ENCODE measurements around the gene ZBTB33.

The ZBTB33 gene

DNA sequence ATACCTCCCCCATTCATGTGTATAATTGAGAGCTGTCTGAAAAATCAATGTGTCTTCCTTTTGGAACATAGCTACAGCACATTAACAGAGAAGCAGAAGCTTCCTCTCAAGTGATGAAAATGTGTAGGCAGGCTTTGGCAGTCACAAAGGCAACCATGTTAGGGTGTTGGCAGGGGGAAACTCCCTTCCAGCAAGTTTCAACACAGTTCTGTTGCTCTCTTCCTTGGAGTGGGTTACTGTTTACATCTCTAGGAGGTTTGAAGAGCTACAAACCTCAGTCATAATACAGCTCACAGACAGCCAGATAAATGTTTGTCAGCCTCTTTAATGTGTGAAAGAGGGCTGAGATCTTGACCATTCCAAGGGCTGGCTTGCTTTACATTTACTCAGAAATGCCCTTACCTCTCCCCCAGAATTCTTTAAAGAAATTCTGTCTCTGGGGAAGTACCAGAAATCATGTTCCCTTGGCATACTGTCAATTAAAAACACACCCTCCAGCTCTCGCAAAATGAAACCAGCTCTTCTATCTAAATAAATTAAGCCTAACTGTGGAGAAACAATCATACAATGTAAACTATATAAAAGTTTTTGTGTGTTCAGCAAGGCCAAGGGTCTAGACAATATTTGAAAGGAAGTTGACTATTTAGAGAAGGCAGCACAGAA, 18.9 kb downstream of the ZBTB33 start:
- no peak for DNase-seq

DNA sequence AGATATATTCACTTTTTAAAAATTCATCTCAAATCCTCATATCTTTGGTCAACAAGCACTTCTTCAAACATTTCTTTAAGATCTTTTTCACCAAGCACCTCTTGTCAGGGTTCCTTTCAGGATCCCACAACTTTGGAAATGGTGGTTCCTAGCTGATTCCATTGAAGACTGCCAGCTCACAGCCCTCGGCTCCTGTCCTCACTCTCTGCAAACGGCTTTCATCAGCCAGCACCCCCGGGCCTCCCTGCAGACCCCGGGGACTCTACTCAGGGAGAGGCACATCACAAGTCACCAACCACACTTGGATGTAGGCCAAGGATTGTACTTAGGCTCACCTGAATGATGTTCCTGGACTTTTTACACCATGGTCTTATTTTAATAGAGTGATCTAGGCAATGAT, 20.0 kb downstream of the ZBTB33 start:
- no peak for DNase-seq

DNA sequence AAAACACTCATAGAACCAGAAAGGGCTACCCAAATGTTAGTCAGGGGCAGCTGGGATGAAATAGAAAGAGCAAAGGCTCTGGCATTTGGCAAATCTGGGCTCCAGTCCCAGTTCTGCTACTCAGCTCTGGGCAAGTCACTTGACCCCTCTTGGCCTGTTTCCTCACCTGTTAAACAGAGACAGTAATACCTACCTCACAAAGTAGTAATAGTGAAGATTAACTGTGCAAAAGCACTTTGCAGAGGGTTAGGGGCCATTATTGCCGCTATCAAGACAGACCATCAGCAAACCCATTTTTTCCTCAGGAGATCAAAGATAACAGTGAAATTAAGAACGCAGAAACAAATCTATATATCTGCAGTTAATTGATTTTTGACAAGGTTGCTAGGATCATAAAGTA, 20.6 kb downstream of the ZBTB33 start:
- no peak for DNase-seq

DNA sequence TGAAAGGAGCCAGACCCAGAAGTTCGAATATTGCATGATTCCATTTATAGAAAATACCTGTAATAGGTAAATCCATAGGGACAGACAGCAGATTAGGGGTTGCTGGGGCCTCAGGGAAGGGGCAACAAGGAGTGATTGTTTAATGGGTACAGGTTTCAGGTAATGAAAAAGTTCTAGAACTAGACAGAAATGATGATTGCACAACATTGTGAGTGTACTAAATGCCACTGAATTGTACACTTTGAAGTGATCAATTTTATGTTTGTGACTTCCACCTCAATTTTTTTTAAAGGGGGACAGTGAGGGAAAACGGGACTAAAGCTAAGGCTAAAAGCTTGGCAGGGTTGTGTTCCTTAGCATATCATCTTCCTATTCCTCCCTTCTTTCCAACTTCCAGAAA, 23.5 kb downstream of the ZBTB33 start:
- DNase-seq: no peak

DNA sequence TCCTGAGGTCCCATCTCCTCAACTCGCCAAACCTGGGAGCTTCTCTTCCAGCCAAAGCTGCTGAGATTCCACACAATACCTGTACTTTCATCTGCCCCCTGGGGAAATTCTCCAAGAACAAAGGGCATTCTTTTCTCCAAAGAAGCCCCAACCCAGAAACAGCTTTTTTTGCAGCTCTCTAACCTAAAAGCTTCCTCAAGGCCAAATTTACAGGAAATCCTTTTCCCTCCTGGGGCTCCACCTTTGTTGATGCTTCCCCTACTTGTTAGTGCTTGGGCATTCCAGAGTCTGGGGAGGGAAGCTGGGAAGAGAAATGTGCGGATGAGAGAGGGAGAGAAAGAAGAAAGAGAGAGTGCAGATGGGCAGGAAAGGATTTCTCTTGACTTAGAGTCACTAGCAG, 24.3 kb downstream of the ZBTB33 start:
- DNase-seq: no peak

DNA sequence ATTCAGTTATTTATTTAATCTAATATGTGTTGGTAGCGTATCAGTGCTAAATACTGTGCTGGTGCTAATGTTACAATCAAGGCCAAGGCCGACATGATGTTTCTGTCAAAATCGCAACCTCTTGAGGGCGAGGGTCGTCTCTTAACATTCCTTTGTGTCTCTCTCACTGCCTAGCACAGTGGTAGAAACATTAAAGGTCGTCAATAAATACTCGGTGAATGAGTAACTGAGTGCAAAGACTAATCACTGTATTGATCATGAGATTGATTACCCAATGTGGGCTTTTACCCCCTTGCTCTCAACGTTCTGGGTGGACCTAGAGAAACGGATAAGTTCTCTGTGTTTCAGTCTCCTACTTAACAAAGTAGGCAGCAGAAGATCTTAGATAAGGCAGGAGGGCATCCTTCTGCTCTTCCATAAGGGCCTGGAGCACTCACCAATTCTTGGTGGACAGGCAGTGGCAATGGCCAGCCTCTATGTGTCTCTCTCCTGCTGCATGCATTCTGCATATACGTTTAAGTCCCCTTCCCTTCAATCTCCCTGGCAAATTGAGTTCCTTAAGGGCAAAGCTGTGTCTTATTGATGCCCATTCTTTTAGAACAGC, 30.5 kb downstream of the ZBTB33 start:
- no peak for DNase-seq

DNA sequence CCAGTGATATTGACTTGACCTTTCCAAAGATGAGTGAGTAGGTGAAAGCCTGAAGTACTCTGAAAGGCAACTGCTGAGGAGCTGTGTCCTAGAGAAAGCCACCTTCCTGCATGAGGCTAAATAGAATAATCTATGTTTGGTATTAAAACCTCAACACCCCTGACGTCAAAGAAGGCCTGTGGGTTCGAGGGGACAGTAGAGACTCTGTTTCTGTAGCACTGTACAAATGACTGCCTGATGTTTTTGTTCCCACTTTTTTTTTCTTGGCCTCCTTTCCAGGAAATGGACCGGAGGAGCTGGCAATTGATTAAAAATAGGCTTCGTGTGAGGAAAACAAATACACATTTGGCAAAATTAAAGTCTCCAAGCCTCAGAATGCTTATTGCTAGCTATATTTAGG, 31.1 kb downstream of the ZBTB33 start:
- no peak for DNase-seq

DNA sequence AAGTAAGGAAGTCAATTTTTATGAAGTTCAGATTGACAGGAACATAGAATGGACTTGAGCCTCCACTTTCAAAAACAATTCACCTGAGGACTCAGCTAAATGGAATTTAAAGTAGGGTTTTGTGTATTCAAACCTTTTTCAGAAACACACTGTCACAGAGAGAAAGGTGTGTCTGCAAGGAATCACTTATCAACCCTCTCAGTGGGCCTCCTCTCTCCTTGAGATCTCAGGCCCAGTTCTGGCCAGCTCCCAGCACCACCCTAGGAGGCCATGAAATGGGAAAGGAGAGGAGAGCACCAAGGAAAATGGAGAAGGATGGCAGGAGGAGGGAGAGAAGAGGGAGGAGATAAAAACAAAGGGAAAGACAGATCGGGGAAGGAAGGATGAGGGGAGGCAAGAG, 32.1 kb downstream of the ZBTB33 start:
- DNase-seq: no peak

DNA sequence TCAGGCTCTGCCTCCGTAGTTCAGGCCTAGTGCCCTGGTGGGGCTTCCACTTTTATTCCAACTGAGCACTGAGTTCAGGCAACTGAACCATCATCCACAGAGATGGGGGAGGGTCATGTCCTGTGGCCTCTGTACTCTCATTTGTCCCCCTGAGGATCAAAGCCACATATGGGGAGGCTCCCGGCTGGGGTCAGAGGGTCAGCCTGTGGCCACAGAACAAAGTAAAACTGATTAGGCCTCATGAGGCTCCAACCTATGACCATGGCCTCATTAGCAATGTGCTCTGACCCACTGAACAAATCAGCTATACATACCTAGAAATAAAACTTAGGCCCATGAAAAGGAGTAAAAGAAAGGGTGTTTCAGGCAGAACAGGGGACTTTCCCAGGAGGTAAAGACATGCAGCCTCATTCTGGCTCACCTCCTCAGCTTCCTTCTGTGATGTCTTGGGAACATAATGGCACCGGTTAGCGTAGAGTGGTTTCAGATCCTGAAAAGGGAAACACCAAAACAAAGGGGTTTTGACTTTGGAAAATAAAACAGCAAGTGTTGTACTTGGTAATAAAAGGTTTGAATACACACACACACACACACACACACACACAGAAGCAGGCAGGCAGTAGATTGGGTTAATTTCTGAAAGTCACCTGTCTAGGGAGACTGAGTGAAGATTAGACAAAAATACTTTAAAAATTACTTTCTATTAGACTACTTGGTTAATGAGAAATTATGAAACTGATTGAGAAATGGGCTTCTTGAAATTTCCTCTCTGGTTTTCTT, 36.3 kb downstream of the ZBTB33 start:
- no peak for DNase-seq

DNA sequence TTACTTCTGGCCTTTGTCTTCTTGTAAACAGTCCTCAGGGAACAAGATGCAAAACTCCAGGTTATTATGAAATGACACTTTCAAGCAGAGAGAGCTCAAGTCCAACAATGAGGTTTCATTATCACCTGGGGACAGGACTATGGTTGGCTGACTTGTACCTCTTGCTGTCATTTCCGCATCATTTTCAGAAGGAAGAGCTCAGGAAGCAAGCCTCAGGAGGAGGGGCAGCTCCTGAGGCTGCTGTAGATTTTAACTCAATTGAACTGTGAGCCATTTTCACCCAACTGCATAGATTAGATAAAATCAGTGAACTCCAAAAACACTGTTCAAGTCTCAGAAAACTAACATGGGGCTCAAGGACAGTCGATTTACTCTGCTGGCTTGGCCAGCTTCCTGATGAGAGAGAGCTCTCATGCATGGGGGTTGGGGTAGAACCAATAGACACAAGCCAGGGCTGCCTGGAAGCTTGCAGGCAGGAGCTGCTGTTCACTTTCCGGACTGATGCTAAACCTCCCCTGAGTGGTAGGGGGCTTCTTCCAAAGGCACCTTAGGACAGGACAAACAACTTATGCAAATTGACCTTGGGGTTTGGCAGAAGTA, 37.0 kb downstream of the ZBTB33 start:
- no peak for DNase-seq

DNA sequence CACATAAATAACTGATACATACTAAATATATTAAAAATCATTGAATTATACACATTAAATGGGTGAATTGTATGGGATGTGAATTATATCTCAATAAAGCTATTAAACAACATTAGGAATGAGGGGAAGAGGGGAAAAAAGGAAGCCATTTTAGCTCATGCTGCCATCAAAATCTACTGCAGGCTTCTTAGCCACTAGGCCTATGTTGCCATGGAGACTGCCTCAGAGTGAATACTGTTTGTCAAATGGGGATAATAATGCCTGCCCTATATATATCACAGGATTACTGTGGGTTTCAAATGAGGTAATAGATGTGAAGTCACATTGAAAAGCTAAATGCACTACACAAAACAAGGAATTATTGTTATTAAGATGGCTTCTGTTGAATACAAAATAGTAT, 39.5 kb downstream of the ZBTB33 start:
- no peak for DNase-seq

DNA sequence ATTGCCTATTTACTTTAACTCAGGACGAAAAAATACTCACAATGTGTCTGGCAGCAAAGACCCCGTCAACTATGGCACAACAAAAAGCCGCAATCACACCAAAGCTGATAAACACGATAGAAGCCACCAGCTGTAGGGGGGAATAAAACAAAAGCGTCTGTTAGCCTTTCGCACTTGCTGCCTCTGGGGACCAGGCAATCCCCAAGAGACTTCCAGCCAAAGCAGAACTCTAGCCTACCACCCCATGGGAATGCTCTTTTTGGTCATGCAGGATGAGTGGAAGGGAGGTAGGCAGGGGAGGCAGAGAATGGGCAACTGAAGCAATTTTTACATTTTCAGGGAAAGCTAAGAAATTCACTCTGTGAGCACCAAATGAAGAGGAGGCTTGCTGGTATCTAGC, 40.6 kb downstream of the ZBTB33 start:
- no peak for DNase-seq

DNA sequence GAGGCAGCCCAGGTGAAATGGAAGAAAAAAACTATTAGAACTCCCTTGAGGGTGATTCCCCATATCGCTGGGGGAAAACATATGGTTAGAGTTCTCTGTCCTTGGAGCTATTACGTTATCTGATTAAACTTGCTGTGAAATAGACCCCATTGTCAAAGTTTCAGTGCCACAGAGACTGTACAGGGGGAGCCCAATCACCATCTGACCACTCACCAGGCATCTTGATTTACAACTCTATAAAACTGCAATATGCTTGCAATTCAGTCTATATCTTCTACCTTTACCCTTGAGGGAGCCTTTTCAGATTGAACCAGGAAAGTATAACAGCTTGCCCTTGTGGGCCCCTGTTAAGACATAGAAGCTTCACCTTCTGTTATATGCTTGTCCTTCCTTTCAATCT, 42.4 kb downstream of the ZBTB33 start:
- no peak for DNase-seq

DNA sequence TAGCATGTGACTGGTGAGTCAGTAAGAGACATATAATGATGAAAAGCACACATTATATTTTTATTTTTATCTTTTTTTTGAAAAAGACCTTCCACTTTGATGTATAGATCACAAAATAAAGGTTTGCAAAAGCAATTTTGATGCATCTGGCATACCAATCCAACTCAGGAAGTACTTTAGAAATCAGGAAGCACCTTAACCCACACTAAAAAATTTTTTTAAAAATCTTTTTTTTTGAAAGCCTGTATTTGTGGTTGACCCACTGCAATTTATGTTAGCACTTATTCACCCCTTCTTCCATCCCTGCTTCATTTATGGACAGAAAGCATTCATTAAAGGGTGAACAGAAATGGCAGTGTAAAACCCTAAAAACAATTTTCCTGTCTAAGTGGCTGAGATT, 44.0 kb downstream of the ZBTB33 start:
- no peak for DNase-seq

DNA sequence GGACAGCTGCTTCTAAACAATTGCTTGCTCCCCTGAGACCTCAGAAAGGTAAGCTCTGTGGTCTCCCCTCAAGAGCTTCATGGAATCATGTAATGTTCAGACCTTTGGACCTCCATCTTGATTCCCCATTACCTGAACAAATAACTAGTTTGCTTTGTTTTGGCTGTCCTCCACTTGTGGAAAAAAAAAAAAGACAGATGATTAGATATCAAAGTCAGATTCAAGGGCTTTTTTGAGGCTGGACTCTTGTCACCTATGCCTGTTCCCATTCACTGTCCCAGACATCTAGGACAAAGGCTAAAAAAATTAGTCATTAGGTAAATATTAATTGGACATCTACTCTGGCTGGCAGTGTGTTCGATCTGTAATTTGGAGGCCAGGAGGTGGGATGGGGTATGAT, 47.3 kb downstream of the ZBTB33 start:
- no peak for DNase-seq

DNA sequence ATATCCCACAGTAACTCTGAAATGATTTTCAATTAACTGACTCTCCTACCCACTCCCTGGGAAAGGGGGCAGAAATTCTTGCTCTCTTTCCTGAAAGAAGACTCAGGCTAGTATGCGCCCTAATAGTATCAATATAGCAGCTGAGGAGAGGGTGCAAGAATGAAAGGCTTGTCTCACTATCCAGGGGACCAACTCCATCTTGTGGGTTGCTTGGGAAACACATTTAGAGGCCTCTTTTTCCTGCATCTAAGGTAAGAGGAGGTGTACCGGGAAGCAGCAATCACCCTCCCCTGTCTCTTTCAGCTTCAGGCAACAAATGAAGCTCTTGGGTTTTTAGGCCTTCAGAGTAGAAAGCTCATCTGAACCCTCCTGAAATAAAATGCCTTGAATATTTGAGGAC, 49.3 kb downstream of the ZBTB33 start:
- no peak for DNase-seq

DNA sequence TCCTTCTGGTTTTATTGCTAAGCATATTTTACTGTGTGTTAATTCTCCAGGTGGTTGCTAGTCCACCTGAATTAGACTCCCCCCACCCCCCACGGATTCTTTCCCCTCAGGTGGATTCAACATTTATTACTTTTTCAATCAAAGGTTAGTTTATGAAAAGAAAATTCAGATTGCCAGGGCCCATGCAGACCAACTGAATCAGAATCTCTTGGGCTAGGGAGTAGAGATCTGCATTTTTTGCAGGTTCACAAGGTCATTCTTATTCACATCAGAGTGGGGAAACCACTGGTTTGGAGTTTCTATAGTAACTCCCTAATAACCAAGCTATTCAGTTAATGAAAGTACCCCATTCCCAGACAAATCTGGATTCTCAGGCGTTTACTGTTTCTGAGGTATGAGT, 50.9 kb downstream of the ZBTB33 start:
- DNase-seq: no peak

DNA sequence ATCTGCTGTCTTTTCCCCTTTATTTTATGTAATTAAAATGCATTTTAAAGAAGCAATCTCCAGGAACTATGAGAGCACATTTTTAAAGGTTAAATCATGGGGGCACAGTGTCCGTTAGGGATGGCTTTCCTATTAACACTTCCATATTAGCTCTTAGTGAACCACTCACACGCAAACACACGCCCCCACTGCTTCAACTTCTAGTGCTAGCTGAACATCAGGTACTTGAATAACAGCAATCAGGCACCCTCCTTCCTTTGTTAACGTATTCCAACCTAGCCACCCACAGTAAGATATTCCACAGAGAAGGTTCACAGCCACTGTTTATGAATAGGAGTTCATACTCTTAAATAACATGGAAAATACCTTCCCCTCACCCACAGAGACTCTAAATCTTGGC, 51.3 kb downstream of the ZBTB33 start:
- DNase-seq: no peak

DNA sequence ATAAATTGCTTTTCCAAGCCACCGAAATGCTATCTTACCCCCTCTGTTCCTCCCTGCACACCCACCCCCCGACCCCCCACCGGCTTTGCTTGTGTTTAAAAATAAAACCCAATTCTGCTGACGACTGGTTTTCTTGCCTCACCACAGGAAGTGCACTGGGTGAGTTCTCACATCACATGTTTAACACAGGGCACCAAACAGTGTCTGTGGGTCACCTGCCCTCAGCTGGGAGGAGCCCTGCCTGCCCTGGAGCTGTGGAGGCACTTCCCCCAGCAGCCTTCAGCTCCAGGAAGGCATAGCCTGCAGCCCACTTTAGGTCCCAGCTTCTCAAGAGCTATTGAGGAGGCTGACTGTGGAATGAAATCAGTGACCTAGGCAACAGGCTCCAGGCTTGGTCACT, 51.8 kb downstream of the ZBTB33 start:
- no peak for DNase-seq

DNA sequence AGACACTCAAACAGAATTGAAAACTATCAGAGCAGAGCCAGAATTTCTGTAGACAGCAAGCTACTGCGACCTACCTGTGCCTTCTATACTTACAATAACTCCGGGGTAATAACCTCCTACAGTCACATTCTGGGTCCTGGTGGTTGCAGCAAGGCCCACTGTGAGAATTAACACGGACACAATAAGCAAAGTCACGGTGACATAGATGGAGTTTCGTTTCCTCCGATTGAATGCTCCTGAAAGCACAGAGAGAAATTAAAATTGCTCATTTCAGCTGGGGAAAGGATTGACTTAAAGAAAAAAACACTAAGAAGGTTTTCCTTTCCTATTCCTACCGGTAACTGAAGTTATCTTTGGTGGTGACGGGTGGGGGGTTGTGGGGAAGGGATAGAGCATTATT, 53.6 kb downstream of the ZBTB33 start:
- DNase-seq: no peak

DNA sequence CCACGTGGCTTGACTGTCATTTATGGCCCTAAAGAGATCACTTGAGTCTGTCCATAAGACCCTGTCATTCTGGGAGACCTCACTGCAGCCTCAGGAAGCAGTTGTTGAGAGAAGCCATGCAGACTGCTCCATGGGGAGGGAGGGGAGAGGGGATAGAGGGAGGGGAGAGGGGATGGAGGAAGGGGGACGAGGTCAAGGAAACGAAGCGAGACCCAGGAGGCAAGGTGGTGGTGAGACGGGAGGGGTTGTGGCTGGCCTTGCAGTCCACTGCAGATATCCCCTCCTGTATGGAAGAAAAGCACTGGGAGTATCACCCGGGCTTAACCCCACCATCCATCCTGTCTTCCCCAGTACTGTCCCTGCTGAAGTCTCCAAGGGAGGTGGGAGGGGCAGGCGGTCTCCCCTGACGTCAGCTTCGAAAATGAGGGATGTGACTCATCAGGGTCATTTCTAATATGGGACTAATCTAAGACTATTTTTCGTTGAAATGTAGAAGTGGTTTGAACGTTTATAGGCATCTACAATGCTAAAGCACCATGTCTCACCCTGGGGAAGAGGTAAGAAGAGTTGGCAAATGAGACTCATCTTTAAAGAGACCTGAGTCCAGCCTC, 55.0 kb downstream of the ZBTB33 start:
- no peak for DNase-seq

DNA sequence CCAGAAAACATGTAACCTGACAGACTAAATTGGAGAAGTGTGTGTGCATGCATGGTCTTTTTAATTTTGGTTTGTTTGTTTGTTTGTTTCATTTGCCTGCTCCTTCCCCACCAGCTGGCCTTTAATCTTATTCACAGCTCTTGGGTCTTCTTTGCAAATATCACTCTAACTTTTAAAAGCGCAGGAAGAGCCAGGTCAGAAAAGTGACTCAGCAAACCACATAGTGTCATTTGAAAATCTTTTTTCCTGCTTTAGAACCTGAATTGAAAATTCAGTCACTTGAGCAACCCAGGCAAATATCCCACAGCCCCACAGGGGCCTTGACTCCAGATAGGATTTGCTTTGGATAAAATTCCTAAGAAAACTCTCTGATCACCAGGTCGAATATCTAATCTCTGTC, 56.0 kb downstream of the ZBTB33 start:
- DNase-seq: no peak
